Stimulated activated CD8-positive, alpha-beta memory T cell treated with anti-CD3 and anti-CD28 coated beads, Interleukin-2, amount 100 ng/mL, for 48 hours (primary cell): ENCODE data around the gene THUMPD3.
A peak's percentile ranks its signal among the peaks of the same experiment; 100 is the strongest.

ENCODE experiments used
- DNase-seq, 2 donors: peaks; one replicate each; pipeline ENCODE4 v3.0.0-alpha.2; 2020; ENCODE audit warnings: low read depth in 2 of 2

Gene THUMPD3

GRCh38 chr3:9362731-9363530 lies at the start of gene THUMPD3:
TSS of gene THUMPD3 (plus strand) at chr3:9363054. CDS start at chr3:9365069, 2,015 bp downstream.
- DNase-seq, result peak; percentile 93 to 94

DNA sequence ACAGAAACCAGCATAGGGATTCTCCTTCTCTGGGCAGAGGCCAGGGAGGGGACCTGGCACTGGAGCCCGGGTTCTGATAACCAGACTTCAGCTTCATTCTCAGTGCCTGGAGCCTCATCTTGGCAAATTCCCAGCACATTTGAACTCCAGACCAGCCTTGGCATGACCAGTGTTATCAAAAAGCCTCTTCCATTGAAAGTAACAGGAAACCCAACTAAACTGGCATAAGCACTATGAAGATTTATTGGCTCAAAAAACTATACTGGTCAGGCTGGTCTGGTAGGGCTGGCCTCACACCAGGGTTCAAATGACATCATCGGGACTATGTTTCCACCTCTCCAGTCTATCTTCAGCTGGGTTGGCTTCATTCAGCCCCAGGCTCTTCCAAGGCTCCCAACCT lies 48.1 kb upstream of the THUMPD3 start:
- no peak for DNase-seq

DNA sequence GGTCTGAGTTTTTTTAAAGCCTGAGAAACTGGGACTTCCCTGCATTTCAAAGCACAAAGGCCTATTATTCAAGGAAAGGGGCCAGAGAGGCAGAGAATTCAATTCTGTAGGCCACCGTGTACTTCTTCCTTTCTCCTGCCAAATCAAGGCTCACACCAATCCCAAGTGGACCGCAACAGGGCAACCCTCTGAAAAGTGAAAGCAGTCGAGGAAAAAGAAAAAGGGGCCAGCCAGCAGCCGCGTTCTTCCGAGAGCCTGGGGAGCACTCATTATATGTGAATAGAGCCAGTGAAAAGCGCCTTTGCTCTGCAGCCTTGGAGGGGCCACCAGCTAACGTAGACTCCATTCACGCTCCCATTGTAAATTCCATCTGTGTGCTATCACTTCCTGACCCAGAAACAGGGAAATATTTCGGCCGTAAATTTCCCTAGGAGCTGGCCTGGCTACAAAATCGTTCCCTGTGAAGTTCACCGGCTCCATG lies 45.9 kb upstream of the THUMPD3 start:
- DNase-seq, result no peak

DNA sequence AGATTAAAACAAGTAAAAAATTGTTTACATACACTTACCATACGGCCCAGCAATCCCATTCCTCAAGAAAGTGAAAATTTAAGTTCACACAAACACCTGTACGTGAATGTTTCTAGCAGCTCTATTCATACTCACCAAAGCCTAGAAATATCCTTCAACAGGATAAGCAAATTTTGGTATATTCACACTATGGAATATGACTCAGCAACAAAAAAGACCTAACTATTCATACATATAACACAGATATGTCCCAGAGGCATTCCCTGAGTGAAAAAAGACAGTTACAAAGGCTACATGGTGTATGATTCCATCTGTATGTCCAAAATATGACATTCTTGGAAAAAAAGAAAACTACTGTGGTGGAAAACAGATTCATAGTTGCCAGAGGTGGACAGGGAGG lies 40.1 kb upstream of the THUMPD3 start:
- no peak for DNase-seq

GRCh38 chr3:9324944-9325343 lies 37.9 kb upstream of the THUMPD3 start:
- DNase-seq, result no peak

- DNase-seq, result no peak
These were observed 35.3 kb upstream of the THUMPD3 start for GRCh38 chr3:9327578-9327977.

DNA sequence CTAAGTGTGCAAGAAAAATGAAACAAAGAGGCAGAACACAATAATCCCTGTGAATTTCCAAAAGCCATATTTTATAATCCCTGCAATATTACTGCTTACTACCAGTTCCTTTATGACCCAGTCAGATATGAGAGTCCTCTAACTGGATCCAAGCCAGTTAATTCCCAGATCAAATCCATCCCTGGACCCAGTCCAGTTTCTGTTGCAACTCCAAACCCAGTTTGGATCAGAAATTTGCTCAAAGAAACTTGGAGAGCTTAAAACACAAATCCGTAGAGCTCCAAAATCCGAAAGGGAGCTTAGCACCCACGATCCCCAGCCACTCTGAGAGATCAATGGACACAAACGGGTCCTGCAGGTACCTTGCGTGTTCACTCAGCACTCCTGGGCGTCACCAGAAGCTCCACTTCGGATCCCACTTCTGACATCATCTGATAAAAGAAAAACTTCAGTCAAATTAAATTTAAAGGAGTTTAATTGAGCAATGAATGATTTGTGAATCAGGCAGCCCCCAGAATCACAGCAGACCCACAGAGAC lies 32.6 kb upstream of the THUMPD3 start:
- no peak for DNase-seq

GRCh38 chr3:9331171-9331570 lies 31.7 kb upstream of the THUMPD3 start:
- DNase-seq, result no peak

GRCh38 chr3:9332250-9333030 lies 30.4 kb upstream of the THUMPD3 start:
- DNase-seq, result no peak

DNA sequence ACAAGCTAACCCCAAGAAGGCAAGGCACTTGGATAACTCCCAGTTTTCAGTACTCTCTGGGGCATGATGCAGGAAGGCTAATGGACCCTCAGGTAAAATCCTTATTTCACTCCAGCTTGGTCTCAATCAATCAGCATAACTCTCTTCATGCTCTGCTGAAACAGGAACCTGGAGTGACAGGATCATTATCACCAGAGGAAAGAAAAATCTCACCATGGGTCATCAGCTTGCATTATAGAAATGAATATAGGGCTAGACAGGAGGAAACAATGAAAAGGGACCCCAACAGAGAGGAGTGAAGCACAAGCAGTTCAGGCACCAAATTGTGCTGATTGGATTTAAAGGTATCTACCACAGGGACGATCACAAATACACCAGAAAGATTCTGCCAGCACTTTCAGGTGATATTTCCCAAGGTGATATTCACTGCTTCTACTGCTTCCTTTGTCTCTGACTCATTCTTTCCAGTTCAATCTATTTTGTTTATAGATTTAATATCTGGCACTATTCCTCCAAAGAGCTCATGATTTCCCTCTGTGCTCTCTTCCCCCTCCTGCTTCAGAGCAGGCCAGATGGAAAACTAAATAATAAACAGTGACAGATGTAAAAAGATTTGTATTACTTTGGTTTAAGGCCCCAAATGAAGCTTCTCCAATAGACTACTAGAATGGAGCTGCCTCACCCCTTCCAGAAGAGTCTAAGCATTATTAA lies 22.9 kb upstream of the THUMPD3 start:
- no peak for DNase-seq

DNA sequence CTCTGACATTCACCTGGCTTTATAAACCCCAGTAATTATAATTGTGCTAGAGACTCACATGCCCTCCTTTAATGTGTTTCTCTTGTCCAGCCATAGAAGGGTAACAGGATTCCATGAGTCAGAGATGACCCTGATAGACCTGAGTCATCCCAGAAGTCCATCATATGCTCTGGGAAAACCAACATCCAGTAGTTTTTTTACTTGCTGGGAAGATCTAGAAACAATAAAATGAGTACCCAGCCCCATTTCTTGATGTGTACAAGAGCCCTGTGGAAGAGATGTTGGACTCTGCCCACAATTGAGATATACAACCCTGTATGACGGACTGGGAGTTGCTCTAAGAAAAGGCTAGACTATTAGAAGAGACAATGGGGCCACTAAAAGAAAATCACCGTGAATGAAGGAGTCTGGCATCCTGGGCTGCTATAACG lies 22.4 kb upstream of the THUMPD3 start:
- DNase-seq, result no peak

- no peak for DNase-seq
These were observed 20.2 kb upstream of the THUMPD3 start for GRCh38 chr3:9342696-9343095.

DNA sequence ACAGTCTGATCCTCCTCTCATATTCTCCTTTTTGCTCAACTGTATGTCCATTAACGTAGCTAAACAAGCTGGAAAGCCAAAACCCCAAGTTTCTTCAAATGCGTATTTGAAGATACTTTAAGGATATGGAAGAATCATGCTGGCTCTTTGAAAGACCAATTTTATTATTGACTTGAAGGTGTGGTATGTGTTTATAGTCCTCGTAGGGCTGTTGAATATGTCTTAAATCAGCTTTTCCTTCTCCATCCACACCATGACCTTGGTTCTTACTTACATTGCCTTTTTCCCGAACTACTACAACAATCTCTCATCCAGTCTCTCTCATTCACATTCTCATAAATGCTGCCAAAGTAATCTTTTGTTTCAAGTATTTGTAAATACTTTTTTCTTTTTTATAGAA lies 19.7 kb upstream of the THUMPD3 start:
- DNase-seq, result no peak

GRCh38 chr3:9345041-9345440 lies 17.8 kb upstream of the THUMPD3 start:
- DNase-seq, result no peak

GRCh38 chr3:9346141-9346540 lies 16.7 kb upstream of the THUMPD3 start:
- DNase-seq, result no peak

DNA sequence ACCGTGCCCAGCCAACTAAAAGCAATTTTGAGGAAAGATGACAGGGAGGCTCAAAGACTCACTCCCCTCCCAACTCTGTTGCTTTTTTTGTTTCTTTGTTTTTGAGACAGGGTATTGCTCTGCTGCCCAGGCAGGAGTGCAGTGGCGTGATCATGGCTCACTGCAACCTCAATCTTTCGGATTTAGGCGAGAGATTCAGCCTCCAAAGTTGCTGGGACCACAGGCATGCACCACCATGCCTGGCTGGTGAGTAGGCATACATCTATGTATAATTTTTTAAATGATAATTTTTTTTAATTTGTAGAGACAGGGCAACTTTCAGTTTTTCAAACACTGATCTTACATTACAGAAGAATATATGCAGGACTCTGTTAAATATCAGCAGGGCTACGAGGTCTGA lies 15.8 kb upstream of the THUMPD3 start:
- no peak for DNase-seq

GRCh38 chr3:9347887-9348286 lies 15.0 kb upstream of the THUMPD3 start:
- DNase-seq, result no peak

DNA sequence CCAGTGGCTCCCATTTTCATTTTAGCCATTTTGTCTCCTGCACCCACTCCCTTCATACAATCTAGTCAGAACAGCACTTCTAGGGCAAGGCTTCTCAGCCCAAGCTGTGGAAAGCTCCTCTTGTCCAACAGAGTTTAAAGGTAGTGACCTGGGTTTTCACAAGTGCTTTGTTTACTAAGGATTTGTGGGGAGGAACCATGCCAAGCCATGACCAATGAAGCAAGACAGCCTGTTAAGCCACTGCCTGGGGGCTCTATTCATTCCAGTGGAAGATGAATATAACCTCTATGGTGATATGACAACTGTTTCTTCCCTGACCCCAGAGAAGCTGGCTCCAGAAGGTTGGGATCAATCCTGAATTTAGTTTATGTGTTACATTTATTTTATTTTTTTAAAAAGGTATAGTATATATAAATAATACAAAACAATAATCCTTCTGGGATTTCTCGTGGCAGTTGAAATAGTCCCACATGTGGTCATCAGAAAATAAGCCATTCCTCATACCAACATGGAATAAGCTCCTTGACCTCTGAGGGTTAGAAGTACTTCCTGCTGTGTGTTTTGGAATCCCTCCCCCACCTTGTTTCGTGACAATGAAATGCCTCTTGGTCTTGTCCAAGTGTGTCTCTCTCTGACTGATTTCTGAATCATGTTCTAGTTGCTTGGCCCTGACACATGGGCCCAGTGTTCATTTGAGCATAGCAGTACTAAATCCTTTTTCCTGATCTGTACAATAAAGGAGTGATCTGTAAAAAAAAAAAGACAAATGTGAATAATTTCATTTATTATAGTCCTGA lies 13.3 kb upstream of the THUMPD3 start:
- no peak for DNase-seq

- no peak for DNase-seq
These were observed 11.1 kb upstream of the THUMPD3 start for GRCh38 chr3:9351709-9352126.

DNA sequence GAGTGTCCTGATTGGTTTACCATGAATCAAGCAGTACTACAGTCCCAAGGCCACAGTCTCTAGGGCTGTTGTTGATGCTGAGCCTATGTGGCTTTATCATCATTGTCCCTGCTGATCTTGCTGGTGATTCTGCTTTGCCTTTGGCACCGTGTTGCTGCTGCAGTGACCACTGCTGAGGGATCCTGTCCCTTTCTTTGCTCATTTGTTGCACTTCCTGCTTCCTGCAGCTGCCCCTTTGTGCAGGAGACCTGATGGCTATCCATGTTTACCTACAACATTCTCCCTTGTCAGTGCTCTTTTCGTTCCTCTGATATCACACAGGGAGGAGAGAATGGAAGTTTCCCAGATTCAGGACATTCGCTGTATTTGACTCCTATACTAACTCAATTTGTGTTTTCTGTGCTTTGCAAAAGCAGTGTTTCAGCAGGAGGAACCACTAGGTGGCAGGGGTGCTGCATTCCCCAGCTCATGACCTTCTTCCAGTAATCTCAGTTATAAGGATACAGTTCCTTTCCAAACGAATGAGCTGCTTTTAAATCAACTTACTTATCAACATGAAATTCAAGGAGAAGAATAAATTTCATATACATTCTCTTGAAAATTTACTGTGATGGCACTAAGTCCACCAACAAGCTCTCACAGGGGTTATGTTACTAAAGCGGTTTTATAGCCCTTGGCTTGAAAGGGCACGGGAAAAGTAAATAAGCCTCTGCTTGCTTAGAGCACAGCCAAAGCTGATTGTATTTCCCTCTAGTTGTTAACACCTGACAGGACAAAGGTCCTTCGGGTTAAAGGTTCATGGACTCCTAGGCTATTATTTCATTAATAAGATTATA lies 9.7 kb upstream of the THUMPD3 start:
- DNase-seq, result peak in 1 of 2 donors; percentile 32
